Upper lobe of right lung (tissue), 1 donor: ENCODE results near the gene CD320. TPM values are rescaled to one million over a fixed set of nuclear protein-coding genes. Genes with fewer than 3 reads are reported as not detected.

Experiments used
- ATAC-seq: fragments of 200-7000 bp; cut with Tn5 transposase; one replicate; pipeline ENCODE4 v1.9.1; 2020; ENCODE audit warnings: mild to moderate bottlenecking, moderate library complexity
- DNase-seq: peaks from one replicate; pipeline ENCODE4 v3.0.0-alpha.2; 2020
- H3K27ac ChIP-seq: fragments of 200-600 bp; one replicate; pipeline ENCODE4 v1.8.0; 2022
- H3K27me3 ChIP-seq: fragments of 200-600 bp; one replicate; pipeline ENCODE4 v1.8.0; 2022; ENCODE audit warnings: mild to moderate bottlenecking
- H3K36me3 ChIP-seq: fragments of 200-600 bp; one replicate; pipeline ENCODE4 v1.8.0; 2022
- H3K4me1 ChIP-seq: fragments of 200-600 bp; one replicate; pipeline ENCODE4 v1.8.0; 2022
- H3K4me3 ChIP-seq: fragments of 200-600 bp; one replicate; pipeline ENCODE4 v1.8.0; 2022; ENCODE audit warnings: mild to moderate bottlenecking
- H3K9me3 ChIP-seq: fragments of 200-600 bp; one replicate; pipeline ENCODE4 v1.8.0; 2022
- CTCF ChIP-seq: fragments of 200-600 bp; IDR thresholded peaks from one replicate; pipeline ENCODE4 v1.8.0; 2022; ENCODE audit warnings: antibody characterized with exemption
- intact Hi-C: fragments of 100-400 bp; cut with DNase I; formaldehyde crosslinking; loops from one replicate; pipeline ENCODE4 v1.11.0; 2022
- total RNA-seq: library from RNA; stranded (reverse); fragmentation: NEBNext Ultra II Directional; extraction: Animal tissue kit (Norgen Biotek cat#: 25700); gene quantifications from one replicate; pipeline ENCODE4 v1.2.1, GENCODE V29; 2021
- donor health status: DM: no; HTN: yes; CAD: no; lungs with severe emphysema.

CD320 gene
- total RNA-seq, 1 donor from 2014 or later: 49.4 TPM

- Histone ChIP-seq H3K27me3 (peaks cover 18% of the 10 kb centered on the region), H3K4me1 (peaks cover 33% of the 10 kb centered on the region), H3K9me3 (no peaks in the 10 kb centered on the region), H3K27ac (no peak overlapping the region), H3K36me3 (peaks cover 9% of the 10 kb centered on the region), H3K4me3 (no peak overlapping the region)
- ATAC-seq: no peak
- DNase-seq: no peak
- TF ChIP-seq CTCF: no peak
- intact Hi-C loops: no loop called here
Measured at GRCh38 chr19:8337728-8338127, 29.6 kb upstream of the CD320 start.

DNA sequence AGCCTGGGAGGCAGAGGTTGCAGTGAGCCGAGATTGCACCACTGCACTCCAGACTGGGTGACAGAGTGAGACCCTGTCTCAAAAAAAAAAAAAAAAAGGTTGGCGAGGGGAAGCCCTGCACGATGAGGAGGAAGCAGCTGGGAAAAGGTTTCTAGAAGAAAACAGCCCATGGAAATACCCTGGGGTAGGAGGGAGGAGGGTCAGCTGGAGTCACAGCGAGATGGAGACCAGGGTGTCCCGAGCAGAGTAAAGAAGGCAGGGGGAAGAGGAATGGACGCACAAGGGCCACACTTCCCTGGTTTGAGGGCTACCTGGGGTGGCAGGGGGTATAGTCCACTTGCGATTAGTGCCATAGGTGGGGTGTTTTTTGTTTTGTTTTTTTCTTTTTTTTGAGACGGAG lies 28.5 kb upstream of the CD320 start:
- H3K4me1 ChIP-seq: peaks cover 33% of the 10 kb centered on the region
- no peaks in the 10 kb centered on the region for H3K9me3 ChIP-seq
- DNase-seq (no peak), ATAC-seq (no peak)
- H3K4me3 ChIP-seq: no peak overlapping the region
- no peak overlapping the region for H3K27ac ChIP-seq
- peaks cover 9% of the 10 kb centered on the region for H3K36me3 ChIP-seq
- peaks cover 18% of the 10 kb centered on the region for H3K27me3 ChIP-seq
- no peak for TF ChIP-seq CTCF
- intact Hi-C loops: no loop called here

GRCh38 chr19:8336072-8336569 lies 28.0 kb upstream of the CD320 start:
- DNase-seq (no peak), ATAC-seq (no peak)
- H3K36me3 ChIP-seq: peaks cover 14% of the 10 kb centered on the region
- H3K4me3 ChIP-seq: no peak overlapping the region
- H3K9me3 ChIP-seq: no peaks in the 10 kb centered on the region
- H3K4me1 ChIP-seq: peaks cover 33% of the 10 kb centered on the region
- H3K27me3 ChIP-seq: peaks cover 18% of the 10 kb centered on the region
- intact Hi-C loops: no loop called here
- peak overlapping the region; percentile 55 for H3K27ac ChIP-seq
- TF ChIP-seq CTCF: no peak

GRCh38 chr19:8335343-8336071 lies 27.3 kb upstream of the CD320 start:
- DNase-seq: peak; percentile 69
- peaks cover 18% of the 10 kb centered on the region for H3K36me3 ChIP-seq
- H3K9me3 ChIP-seq: no peaks in the 10 kb centered on the region
- H3K27me3 ChIP-seq: peaks cover 18% of the 10 kb centered on the region
- H3K4me1 ChIP-seq: peaks cover 33% of the 10 kb centered on the region
- intact Hi-C loops: no loop called here
- no peak overlapping the region for H3K4me3 ChIP-seq
- peak; percentile 12 for TF ChIP-seq CTCF
- peak overlapping the region; percentile 55 for H3K27ac ChIP-seq
- peak; percentile 29 for ATAC-seq

GRCh38 chr19:8334458-8335342 lies 26.5 kb upstream of the CD320 start:
- Histone ChIP-seq H3K27me3 (peaks cover 18% of the 10 kb centered on the region), H3K27ac (no peak overlapping the region), H3K4me3 (peak overlapping the region; percentile 14), H3K9me3 (no peaks in the 10 kb centered on the region), H3K36me3 (peaks cover 24% of the 10 kb centered on the region), H3K4me1 (peaks cover 33% of the 10 kb centered on the region)
- DNase-seq: peak; percentile 88
- peak; percentile 85 for ATAC-seq
- TF ChIP-seq CTCF: no peak
- intact Hi-C loops: no loop called here
